Sciatic nerve (tissue), 2 donors: ENCODE results near the gene DYNLT4. TPM values are rescaled to one million over a fixed set of nuclear protein-coding genes. Genes with fewer than 3 reads are reported as not detected.
"Not testable (repeated sequence)": the region's sequence is repeated elsewhere in the genome, so short reads cannot be mapped to it uniquely, and the experiment has no call there.

Source experiments
- ATAC-seq: fragments of 200-7000 bp; cut with Tn5 transposase; one replicate; pipeline ENCODE4 v1.9.1; 2020; ENCODE audit warnings: mild to moderate bottlenecking, moderate library complexity
- DNase-seq: peaks from one replicate; pipeline ENCODE4 v3.0.0-alpha.2; 2020; ENCODE audit warnings: low spot score
- intact Hi-C: fragments of 100-400 bp; cut with DNase I; formaldehyde crosslinking; loops from one replicate; pipeline ENCODE4 v1.14.2; 2022
- total RNA-seq: library from RNA; stranded (reverse); fragmentation: NEBNext Ultra II Directional; extraction: Animal tissue kit (Norgen Biotek cat#: 25700); gene quantifications from one replicate; pipeline ENCODE4 v1.2.1, GENCODE V29; 2021
- donor health status: DM: no; HTN: no; CAD: no.
- donor health status: DM: no; HTN: no; CAD: no.

DYNLT4 gene, protein sequence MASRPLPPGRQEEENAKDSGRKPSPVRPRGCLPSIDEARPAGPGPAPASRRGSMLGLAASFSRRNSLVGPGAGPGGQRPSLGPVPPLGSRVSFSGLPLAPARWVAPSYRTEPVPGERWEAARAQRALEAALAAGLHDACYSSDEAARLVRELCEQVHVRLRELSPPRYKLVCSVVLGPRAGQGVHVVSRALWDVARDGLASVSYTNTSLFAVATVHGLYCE
- total RNA-seq = 0.49 TPM

- DNase-seq (peak; percentile 64), ATAC-seq (no peak)
- intact Hi-C loops = no loop called here
Observed at GRCh38 chr1:44806704-44807363, at the start of gene DYNLT4. Gene DYNLT4, minus strand, starts transcription at chr1:44807351. Its CDS starts 683 bp downstream, at chr1:44806668.

DNA sequence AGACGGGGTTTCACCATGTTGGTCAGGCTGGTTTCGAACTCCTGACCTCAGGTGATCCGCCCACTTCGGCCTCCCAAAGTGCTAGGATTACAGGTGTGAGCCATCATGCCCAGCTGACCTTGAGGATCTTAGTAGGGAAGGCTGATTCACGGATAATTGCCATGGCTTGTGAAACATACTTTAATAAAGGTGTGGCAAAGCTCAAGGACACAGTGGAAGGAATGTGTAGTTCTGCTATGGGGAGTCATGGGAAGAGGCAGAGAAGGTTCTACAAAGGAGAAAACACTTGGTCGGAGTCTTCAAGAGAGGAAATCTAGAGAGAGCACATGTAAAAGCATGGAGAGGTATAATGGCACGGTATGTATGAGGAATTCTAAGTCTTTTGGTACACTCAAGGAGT is 48.6 kb upstream of the DYNLT4 start:
- ATAC-seq (no peak), DNase-seq (no peak)
- intact Hi-C loops = no loop called here

GRCh38 chr1:44854970-44855369 is 47.8 kb upstream of the DYNLT4 start:
- no peak for DNase-seq
- intact Hi-C loops = no loop called here
- ATAC-seq = peak; percentile 37

DNA sequence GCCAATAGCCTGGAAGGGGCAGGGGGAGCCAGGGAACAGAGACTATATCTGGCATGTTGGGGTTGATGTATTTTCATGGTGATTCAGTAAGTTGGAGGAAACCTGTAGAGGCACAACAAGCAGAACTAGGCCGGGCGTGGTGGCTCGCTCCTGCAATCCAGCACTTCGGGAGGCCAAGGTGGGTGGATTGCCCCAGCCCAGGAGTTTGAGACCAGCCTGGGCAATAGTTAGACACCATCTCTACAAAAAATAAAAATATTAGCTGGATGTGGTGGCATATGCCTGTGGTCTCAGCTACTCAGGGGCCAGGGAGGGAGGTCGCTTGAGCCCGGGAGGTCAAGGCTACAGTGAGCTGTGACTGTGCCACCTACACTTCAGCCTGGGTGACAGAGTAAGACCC is 46.0 kb upstream of the DYNLT4 start:
- no peak for ATAC-seq
- no peak for DNase-seq
- intact Hi-C loops = no loop called here

- intact Hi-C loops = no loop called here
- DNase-seq (no peak), ATAC-seq (no peak)
Observed at GRCh38 chr1:44851308-44851707, 44.2 kb upstream of the DYNLT4 start.

GRCh38 chr1:44849575-44850132 is 42.5 kb upstream of the DYNLT4 start:
- DNase-seq = peak; percentile 39
- peak; percentile 46 for ATAC-seq
- intact Hi-C loops = no loop called here

- ATAC-seq = peak; percentile 71
- peak; percentile 65 for DNase-seq
- intact Hi-C loops = no loop called here
Observed at GRCh38 chr1:44848456-44849181, 41.5 kb upstream of the DYNLT4 start.

GRCh38 chr1:44847845-44848244 is 40.7 kb upstream of the DYNLT4 start:
- peak; percentile 19 for DNase-seq
- no peak for ATAC-seq
- intact Hi-C loops = no loop called here

DNA sequence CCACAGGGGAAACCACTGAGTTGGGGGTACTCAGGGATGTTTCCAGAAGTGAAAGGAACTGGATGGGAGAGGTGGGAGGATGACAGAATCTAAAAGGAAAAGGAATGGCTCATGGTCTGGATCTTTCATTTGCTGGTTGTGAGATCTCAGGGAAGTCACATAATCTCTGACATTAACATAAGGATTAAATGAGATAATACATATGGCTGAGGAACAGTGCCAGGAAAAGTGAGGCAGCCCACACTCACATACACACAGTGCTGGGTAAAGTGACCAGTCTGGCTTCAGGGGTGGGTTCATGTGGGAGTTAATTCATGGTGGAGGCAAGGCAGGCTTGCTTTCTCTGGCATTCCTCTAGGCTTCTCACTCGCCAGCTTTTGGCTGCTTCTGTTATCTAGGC is 39.8 kb upstream of the DYNLT4 start:
- intact Hi-C loops = no loop called here
- peak; percentile 25 for DNase-seq

GRCh38 chr1:44842862-44843655 is 35.9 kb upstream of the DYNLT4 start, which contains the start of gene PTCH2:
Gene PTCH2, minus strand, starts transcription at chr1:44843253. Its CDS starts 321 bp downstream, at chr1:44842932.
- DNase-seq (peak; percentile 90), ATAC-seq (peak; percentile 95)
- intact Hi-C loops = no loop called here

More for the DNA sequence above, 39.8 kb upstream of the DYNLT4 start:
- ATAC-seq = no peak

- intact Hi-C loops = no loop called here
Observed at GRCh38 chr1:44842486-44842861, 35.3 kb upstream of the DYNLT4 start.

DNA sequence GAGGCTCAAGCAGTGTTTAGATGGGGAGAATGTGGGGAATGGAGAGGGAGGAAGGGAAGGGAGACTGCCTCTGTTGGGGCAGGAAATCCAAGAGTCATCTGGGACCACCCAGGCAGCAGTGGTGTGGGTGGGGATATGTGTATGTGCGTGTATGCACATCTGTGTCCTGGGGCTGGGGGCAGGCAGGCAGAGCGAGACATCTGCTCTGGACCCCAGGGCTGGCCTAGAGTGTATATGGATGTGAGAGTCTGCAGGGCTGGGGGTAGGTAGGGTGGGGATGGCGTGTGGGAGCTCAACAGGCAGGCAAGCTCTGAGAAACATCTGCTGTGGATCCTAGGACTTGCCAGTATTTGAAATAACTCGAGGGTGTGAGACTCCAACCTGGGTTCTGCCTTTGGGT is 32.4 kb upstream of the DYNLT4 start:
- peak; percentile 65 for DNase-seq
- intact Hi-C loops = loop anchor here (2.0 to 10.0 kb wide), 2 partner anchors 55 to 171 kb away; partner anchors contain the start of genes BEST4 and HECTD3
- ATAC-seq = peak; percentile 2

More at GRCh38 chr1:44842486-44842861, 35.3 kb upstream of the DYNLT4 start:
- ATAC-seq = peak; percentile 7
- no peak for DNase-seq

- not testable (repeated sequence) for ATAC-seq
- peak; percentile 1 for DNase-seq
- intact Hi-C loops = loop anchor here (2.0 to 10.0 kb wide), 2 partner anchors 53 to 173 kb away; partner anchors contain the start of genes BEST4 and HECTD3
Observed at GRCh38 chr1:44838294-44838693, 31.1 kb upstream of the DYNLT4 start.

DNA sequence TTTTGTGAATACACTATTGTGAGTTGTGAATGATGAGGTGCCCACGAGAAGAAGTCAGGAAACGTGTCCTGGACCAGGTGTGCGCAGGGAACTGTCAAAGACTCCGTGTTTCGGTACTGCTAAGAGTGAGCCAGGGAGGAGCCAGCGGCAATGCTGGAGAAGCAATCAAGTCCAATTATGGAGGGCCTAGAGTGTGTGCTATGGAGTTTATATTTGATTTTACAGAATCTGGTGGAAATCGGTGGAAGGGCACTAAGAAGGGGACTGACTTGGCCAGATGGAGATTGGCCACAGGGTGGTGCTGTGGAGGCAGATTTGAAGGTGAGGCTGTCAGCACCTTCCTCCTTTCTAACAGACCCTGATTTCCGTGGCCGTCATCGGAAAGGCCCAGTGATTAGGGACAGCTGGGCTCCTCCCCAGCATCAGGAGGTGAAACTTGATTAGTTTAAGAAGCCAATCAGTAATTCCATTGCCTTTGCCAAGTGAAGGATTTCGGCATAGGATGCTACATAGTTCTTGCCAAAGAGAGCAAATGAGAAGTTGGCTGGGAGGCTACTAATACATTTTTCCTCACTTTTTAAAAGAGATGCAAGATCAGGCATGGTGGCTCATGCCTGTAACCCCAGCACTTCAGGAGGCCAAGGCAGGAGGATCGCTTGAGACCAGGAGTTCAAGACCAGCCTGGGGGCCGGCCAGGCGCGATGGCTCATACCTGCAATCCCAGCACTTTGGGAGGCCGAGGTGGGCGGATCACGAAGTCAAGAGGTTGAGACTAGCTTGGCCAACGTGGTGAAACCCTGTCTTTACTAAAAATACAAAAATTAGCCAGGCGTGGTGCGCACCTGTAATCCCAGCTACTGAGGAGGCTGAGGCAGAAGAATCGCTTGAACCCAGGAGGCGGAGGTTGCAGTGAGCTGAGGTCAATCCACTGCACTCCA is 28.9 kb upstream of the DYNLT4 start:
- DNase-seq = peak; percentile 95
- intact Hi-C loops = loop anchor here (10.0 kb wide), 1 partner anchor 51 kb away; the partner anchor contains the start of gene BEST4
- peak; percentile 73 for ATAC-seq

DNA sequence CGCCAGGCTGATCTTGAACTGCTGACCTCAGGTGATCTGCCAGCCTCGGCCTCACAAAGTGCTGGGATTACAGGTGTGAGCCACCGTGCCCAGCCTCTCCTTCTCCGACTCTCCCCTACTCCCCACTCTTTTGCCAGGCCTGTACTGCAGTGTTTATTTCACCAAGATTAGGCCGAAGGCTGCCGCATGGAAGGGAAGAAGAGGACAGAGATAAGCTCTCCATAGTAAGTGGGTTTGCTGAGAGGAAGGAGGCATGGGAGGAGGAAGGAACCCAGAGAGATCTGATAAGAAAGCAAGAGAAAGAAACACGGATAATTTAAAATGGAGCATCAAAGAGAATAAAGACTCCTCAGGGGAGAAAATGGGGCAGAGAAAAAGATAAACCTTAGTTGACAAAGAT is 27.2 kb upstream of the DYNLT4 start:
- intact Hi-C loops = loop anchor here (10.0 kb wide), 1 partner anchor 50 kb away; the partner anchor contains the start of gene BEST4
- no peak for DNase-seq
- no peak for ATAC-seq

GRCh38 chr1:44832056-44832705 is 25.0 kb upstream of the DYNLT4 start:
- ATAC-seq (peak; percentile 32), DNase-seq (no peak)
- intact Hi-C loops = loop anchor here (10.0 kb wide), 1 partner anchor 47 kb away; the partner anchor contains the start of gene BEST4

GRCh38 chr1:44831516-44831915 is 24.4 kb upstream of the DYNLT4 start:
- intact Hi-C loops = loop anchor here (10.0 kb wide), 1 partner anchor 47 kb away; the partner anchor contains the start of gene BEST4
- ATAC-seq (no peak), DNase-seq (no peak)
